Sciatic nerve (tissue), 2 donors: ENCODE data around the gene SEC62. TPM values are rescaled to one million over a fixed set of nuclear protein-coding genes. Genes with fewer than 3 reads are reported as not detected.
A peak's percentile ranks its signal among the peaks of the same experiment; 100 is the strongest.

Source experiments
- ATAC-seq: fragments of 200-7000 bp; cut with Tn5 transposase; one replicate; pipeline ENCODE4 v1.9.1; 2020; ENCODE audit warnings: mild to moderate bottlenecking, moderate library complexity
- DNase-seq: peaks from one replicate; pipeline ENCODE4 v3.0.0-alpha.2; 2020; ENCODE audit warnings: low spot score
- intact Hi-C: fragments of 100-400 bp; cut with DNase I; formaldehyde crosslinking; loops from one replicate; pipeline ENCODE4 v1.14.2; 2022
- total RNA-seq: library from RNA; stranded (reverse); fragmentation: NEBNext Ultra II Directional; extraction: Animal tissue kit (Norgen Biotek cat#: 25700); gene quantifications from one replicate; pipeline ENCODE4 v1.2.1, GENCODE V29; 2021
- donor health status: DM: no; HTN: no; CAD: no.
- donor health status: DM: no; HTN: no; CAD: no.

The SEC62 gene, protein sequence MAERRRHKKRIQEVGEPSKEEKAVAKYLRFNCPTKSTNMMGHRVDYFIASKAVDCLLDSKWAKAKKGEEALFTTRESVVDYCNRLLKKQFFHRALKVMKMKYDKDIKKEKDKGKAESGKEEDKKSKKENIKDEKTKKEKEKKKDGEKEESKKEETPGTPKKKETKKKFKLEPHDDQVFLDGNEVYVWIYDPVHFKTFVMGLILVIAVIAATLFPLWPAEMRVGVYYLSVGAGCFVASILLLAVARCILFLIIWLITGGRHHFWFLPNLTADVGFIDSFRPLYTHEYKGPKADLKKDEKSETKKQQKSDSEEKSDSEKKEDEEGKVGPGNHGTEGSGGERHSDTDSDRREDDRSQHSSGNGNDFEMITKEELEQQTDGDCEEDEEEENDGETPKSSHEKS
- total RNA-seq, result 232 TPM

DNA sequence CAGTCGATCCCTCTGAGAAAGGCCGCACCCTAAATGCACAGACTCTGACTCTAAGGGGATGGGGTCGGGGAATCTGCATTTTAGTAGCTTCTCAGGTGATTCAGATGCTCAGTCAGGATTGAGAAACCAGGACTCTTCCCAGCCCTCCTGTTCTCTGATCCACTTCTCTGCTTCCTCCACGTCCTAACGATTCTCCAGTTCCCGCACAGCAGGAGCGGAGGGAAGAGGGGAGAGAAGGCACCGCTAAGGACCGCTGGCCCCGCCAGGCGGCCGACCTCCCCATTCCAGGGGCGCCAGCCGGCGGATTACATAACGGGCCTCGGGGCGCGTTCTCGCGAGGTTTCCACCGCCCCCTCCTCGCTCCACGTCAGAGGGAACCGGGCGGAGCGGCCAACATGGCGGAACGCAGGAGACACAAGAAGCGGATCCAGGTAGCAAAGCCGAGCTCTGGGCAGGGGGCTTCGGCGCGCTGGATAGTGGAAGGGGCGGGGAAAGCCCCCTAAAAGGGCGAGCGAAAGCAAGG lies at the start of gene SEC62:
Gene SEC62, plus strand, starts transcription at position 380 of the 523 bp plus-strand sequence. Its CDS starts 16 bp downstream, at position 396.
- intact Hi-C loops, result no loop called here
- peak; percentile 98 for DNase-seq

DNA sequence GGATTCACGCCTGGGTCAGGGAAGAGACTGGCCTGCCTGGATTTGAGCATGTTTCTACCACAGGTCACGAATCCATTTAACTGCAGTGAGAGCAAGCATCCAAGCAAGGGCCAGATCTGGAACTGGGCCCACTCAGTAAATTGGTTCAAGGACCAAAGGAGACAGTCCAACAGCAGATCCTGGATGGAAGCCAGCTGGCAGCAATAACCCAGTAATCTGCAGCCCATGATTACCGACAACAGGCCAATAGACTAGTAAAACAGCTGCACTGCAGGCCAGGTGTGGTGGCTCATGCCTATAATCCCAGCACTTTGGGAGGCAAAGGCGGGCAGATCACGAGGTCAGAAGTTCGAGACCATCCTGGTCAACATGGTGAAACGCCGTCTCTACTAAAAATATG lies 43.4 kb upstream of the SEC62 start:
- ATAC-seq, result peak; percentile 38
- intact Hi-C loops, result no loop called here
- peak; percentile 65 for DNase-seq

More for the DNA sequence above, at the start of gene SEC62:
- ATAC-seq, result peak; percentile 99

DNA sequence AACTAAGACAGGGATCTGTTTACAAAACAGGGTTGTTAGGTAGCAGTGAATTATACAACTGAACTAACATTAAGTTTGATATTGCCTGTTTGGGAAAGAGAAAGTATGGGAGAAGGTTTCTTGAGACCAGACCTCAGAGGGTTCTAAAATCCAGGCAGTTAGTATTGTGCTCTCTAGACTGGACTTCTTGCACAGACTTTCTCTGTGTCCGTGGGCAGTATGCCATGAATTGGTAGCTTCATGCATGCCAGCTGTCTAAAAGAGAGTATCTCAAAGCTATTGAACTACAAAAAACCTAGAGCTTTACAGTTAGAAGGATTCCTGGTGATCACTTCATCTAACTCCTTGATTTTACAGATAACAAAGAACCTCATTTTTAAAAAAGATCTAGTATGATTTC lies 42.8 kb upstream of the SEC62 start:
- DNase-seq (no peak), ATAC-seq (no peak)
- intact Hi-C loops, result no loop called here

DNA sequence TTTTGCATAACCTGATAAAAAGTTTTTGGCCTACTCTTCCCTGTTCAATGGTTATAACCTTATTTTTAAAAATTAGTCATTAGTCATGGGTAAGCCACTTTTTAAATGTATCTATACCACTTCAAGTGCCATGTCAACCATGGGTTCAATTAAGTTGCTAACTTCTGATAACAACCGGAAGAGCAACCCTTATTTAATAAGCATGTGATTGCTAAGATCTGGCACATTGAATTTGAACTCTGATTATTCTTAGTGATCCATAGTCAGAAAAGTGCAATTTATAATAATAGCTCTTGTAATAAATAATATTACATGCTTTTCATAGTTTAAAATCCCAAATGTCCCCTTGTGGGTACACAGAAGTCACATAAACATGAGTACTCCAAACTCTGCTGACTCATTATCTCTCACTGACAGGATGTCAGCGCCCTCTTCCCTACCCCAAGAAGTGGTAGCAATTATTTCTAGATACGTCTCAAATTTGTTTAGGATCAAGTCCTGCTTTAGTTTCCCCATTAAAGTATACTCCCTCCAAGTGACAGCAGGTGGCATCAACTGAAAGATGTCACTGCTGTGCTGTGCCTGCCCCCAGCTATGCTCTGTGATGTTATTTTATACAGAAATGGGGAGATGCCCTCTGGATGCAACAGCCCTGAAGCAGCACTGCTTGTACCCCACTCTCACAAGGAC lies 36.6 kb upstream of the SEC62 start:
- ATAC-seq (no peak), DNase-seq (no peak)
- intact Hi-C loops, result no loop called here

DNA sequence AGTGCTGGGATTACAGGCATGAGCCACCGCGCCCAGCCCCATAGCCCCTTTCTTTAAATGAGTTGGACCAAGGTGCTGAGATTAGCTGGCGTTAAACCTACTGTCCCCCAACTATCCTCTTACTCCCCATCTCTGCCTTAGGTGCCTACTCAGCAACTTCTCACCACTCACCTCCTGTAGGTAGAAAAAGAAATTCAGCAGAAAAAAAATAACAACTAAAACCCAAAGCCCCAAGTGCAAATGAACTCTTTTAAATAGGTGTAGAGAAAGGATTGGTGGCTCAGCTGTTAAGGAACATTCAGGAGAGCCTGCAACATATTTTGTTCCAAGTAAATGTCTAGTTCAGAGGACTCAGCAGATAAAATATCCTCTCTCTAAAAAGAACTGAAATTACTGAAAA lies 35.8 kb upstream of the SEC62 start:
- DNase-seq (no peak), ATAC-seq (no peak)
- intact Hi-C loops, result no loop called here

DNA sequence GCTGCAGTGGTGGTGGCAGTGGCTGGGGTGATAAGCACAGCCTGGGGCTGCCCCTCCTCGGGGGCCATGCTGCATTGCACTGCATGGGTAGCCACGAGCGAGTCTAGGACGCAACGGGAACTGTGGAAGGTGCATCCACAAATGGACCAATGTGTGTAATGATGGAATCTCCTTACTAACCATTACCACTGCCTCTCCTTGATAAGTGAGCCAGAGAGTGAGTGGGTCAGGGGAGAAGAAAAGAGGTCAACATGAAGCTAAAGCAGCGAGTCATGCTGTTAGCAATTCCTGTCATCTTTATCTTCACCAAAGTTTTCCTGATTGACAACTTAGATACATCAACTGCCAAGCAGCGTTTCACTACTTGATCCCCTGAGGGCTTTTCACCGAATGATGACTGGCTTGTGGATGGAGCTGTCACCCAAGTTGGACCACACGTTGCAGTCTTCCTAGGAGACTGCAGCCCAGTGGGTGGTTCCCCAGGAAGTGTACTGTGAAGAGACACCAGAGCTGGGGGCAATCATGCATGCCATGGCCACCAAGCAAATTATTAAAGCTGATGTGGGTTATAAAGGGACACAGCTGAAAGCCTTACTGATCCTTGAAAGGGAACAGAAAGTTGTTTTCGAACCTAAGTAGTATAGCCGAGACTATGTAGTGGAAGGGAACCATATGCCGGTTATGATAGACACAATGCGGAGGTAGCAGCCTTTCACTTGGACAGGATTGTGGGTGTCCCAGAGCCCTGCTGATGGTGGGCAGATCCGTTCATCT lies 34.7 kb upstream of the SEC62 start:
- DNase-seq (no peak), ATAC-seq (no peak)
- intact Hi-C loops, result no loop called here

DNA sequence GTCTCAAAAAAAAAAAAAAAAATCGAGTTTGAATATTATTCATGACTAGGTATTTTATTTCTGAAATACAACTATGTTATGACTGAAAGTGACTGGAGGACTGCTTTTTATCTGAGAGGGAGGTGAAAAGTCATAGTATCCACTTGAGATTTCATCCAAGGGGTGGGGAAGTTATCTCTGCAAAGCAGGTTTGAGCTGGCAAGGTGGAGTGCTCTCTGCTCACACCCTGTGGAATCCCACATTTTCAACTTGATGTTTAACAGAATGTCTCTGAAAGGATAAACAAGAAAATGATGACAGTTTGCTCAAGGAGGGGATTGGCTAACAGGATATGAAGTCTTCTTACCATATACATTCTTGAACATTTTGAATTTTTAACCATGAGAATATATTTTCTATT lies 27.3 kb upstream of the SEC62 start:
- no peak for DNase-seq
- no peak for ATAC-seq
- intact Hi-C loops, result no loop called here

DNA sequence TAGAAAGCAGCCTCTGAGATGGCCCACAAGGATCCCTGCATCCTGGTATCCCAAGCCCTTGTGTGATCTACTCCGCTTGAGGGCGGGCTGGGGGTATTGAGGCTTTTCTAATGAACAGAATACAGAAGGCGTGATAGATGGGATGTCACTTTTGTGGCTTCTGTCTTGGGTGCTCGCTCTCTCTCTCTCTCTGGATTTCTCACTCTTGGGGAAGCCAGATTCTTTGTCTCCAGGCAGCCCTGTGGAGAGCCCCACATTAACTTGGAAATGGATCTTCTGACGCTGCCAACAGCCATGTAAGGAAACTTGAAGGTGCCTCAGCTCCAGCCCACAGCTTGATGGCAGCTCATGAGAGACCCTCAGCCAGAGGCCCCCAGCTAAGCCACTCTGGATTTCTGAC lies 26.9 kb upstream of the SEC62 start:
- no peak for DNase-seq
- intact Hi-C loops, result no loop called here
- no peak for ATAC-seq

DNA sequence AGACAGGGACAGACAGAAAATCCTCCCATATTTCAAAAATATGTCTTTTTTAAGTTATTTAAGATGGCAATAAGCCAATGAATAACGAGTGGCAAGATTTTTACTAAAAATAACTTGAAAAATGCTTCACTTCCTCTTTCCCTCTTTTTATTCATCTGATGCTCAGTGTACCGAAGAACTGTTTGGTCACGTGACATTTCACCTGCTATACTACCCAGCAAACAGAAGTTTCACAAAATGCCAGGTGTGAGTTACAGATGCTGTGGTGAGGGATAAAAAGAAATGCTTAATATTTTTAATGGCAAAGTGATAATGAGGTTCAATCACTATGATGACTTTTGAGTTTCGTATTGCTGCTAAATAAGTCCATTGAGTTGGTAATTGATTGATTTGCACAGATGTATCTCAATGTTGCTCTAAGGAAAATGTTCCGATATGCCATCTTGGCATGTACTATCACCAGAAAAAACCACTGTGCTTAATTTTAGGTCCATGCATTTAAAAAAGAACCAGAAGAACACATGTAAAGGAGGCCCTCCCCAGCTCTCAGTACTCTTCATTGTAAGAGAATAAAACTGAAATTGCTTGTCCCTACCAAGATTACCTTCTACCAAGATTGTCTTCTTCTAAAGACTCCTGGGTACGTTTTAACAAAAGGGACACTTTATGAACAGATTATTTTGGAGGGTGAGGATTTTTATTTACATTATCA lies 26.0 kb upstream of the SEC62 start:
- DNase-seq (no peak), ATAC-seq (no peak)
- intact Hi-C loops, result no loop called here

DNA sequence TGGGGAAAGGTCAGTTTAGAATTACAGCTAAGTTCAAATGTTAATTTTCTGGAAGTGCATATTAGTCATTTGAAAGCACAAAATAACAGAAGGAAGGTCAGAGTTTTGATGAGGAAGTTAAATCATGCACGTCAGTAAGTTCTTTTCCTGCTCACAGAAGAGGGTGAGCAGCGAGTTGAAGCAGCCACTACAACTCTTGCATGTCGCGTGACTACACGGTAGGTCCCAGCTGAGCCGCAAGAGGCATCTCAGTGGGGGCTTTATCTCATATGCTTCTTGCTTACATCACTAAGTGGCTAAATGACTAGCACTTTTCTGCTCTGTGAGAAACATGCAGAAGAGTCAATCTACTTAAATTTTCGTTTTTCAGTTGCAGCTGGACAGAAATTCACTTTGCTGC lies 21.3 kb upstream of the SEC62 start:
- intact Hi-C loops, result no loop called here
- ATAC-seq, result peak; percentile 80
- no peak for DNase-seq

DNA sequence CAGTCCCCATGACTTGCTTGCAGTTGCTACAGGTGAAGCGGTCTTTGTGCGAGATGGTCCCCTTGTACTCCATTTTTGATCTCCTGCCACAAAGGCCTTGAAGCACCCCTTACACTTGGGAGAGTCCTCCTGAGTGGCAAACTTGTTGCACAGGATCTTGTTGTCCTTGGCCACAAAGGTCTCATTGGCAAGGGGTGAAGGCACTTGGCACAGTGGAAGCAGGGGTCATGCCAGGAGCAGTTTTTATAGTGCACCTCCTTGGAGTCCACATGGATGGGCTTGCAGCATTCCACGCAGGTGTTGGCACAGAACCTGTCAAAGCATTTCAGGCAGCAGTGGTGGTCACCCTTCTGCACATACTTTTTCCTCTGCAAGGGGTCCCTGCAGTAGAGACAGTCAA lies 20.3 kb upstream of the SEC62 start:
- DNase-seq, result no peak
- intact Hi-C loops, result no loop called here
- ATAC-seq, result no peak

DNA sequence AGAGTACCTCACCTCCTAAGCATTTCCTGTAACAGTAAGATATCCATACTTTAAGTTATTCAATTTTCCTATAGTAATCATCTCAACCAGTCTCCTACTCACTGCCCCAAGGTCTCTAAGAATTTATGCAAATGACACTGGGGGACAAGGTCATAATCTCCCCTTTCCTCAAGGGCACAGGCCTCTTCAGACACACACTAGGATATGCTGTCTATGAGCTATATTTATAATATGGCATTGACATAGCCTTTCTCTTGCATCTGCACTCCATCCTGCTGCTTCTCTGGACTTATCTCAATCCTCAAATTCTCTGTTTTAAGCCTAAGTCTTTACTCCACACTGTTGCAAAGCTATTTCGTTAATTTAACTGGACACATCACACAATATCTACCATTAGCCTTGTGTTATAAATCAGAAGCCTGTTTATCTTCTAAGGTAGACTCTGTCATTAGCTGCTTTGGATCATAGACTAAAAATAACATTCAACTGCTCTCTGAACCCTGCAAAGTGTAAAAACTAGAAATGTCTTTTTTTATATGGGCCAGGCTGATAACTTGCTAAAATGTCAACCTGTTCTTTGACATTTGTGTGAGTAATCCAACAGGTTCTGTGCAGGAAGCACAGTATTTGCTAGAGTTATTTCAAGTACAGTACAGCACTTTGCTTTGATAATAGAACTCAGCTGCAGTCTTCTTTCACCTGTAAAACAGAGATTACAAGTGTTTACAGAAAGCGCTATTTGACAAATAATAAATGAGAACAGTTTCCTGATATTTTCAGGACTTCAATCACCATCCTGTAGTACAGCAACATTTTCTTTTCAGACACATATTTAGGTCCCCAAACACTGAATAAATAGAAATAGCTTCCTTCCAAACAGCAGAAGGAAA lies 17.8 kb upstream of the SEC62 start:
- intact Hi-C loops, result no loop called here
- DNase-seq, result no peak
- no peak for ATAC-seq

DNA sequence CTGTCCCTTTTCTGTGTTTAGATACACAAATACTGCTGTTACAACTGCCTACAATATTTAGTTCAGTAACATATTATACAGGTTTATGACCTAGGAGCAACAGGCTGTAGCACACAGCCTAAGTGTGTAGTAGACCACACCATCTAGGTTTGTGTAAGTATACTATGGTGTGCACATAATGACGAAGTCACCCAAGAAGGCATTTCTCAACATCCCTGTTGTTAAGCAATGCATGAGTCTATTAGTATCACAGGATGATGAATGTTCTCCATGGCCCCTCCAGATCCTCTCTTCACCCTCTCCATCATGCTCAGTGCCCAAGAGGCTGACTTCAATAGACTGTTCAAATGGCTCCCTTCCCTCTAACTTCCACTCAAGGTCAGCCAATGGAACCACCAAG lies 14.6 kb upstream of the SEC62 start:
- no peak for DNase-seq
- no peak for ATAC-seq
- intact Hi-C loops, result no loop called here

DNA sequence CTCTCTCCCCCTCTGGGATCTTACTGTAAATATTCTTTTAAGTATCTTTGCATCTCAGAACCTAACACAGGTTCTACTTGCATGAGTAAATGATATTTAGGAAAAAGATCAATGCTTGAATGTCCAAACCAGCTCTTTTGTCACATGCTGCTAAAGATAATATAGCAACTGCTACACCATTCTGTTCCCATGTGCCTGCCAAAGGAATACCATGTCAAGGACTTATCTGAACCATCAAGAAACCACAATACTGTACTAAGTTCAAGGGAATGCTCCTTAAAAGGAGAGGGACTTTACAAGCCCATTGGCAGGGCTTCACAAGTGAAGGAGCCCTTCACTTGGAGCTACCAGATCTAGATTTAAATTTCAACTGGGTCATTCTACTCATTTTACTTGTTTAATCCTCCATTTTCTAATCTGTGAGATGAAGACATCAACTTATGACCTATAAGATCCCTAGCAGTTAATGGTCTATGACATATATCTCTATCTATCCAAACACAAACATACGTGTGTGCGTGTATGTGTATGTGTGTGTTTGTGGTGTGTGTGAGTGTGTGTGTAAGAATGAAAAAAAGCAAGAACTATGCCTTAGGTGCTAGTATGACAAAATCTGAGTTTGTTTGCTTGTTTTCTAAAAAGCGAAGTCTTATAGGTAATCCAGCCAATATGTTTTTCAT lies 13.0 kb upstream of the SEC62 start:
- intact Hi-C loops, result no loop called here

DNA sequence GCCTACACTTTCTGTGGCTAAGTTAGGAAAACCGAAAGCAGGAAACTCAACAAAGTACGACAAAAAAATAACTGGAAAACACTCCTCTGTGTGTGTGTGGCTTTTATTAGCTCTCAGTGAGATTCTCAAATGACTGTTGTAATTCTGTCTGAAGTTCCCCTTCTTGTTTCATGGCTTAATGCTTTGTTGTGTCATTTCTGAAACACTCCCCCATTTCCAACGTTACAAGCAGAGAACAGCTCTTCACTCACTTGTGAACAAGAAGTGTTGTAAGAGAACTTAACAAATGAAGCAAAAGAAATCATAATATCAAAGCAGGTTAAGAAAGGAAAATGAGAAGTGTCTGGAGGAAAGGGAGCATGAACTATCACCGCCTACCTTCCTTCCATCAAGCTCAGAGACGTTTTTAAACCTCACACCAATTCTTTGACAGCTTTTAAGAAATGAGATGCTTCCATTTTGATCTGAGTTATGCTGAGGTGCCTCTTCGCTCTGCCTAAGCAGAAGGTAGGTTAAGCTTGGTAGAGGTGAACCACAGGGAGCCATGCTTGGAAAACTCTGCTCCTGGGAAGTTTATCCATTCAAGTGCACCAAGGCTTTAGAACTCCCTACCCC lies 12.4 kb upstream of the SEC62 start:
- DNase-seq (no peak), ATAC-seq (no peak)
- intact Hi-C loops, result no loop called here

More for the DNA sequence above, 13.0 kb upstream of the SEC62 start:
- ATAC-seq (no peak), DNase-seq (no peak)

DNA sequence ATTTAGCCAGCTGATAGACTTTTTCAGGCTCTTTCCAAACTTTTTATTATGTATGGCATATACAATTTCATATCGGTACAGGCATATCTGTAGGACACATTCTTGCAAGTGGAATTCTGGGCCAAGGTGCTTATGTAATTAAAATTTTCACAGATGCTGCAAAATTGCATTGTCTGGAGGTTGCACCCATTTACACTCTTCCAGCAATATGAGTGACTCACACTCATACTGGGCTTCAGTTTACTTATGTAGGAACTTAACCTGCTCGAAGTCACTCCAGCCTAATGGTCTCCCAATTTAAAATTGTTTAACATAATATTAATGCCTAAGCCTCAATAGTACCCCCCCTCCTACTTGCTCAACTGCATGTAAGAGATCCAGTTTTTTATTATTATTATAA lies 11.2 kb upstream of the SEC62 start:
- ATAC-seq (no peak), DNase-seq (no peak)
- intact Hi-C loops, result no loop called here

DNA sequence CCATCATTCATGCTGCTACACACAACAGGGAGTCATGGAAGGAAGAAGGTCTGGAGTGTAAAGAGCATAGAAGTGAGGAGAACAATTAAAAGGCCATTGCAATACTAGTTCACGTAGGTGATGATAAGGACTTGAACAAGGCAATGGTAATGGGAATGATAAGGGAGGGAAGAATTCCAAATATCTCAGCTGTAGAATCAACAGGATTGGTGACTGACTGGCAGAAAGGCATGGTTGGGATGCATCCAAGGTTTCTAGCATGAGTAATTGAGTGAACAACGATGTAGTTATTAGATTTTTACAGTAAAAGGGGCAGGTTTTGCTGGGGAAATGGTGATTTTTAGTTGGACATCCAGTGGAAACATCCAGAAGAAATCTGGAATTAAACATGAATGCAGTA lies 2.4 kb upstream of the SEC62 start:
- ATAC-seq, result no peak
- intact Hi-C loops, result no loop called here

More for the DNA sequence above, 2.4 kb upstream of the SEC62 start:
- DNase-seq, result no peak
